Testis (tissue), 2 donors: ENCODE data around the gene TRPM3.

Source experiments
- POLR2A ChIP-seq: fragments of 450-650 bp; IDR thresholded peaks from one replicate; pipeline ENCODE4 v1.6.1; 2017; ENCODE audit warnings: antibody characterized with exemption, mild to moderate bottlenecking, moderate library complexity
- TF ChIP-seq, protein P1 (sequence below), 3 experiments: fragments of 450-650 bp in 2 of 3; fragments of 200-600 bp in 1 of 3; sonication (generic) in 1 of 3; IDR thresholded peaks; one replicate each; pipeline ENCODE4 v1.5.1; 2016 to 2019; ENCODE audit warnings: antibody characterized with exemption in 3 of 3, mild to moderate bottlenecking in 2 of 3, moderate library complexity in 1 of 3

DNA sequence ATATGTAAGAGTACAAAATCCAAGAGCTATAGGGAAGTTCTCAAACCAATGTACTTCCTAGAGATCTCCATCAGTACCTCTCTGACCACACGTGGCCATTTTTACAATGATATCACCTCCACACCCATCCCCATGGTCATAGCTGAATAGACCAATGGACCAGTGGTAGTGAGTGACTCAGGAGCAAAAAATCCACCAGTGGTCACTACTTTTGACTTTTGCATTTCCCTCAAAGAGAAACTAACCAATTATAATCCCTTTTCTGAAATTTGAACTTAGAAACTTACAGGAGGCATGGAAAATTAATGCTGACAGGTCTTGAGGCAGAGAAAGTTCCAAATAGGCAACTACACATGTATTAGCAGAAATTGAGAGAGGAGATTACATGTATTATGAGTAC, 238.4 kb downstream of the TRPM3 start:
- no peak for TF ChIP-seq POLR2A
- TF ChIP-seq, protein P1, sequence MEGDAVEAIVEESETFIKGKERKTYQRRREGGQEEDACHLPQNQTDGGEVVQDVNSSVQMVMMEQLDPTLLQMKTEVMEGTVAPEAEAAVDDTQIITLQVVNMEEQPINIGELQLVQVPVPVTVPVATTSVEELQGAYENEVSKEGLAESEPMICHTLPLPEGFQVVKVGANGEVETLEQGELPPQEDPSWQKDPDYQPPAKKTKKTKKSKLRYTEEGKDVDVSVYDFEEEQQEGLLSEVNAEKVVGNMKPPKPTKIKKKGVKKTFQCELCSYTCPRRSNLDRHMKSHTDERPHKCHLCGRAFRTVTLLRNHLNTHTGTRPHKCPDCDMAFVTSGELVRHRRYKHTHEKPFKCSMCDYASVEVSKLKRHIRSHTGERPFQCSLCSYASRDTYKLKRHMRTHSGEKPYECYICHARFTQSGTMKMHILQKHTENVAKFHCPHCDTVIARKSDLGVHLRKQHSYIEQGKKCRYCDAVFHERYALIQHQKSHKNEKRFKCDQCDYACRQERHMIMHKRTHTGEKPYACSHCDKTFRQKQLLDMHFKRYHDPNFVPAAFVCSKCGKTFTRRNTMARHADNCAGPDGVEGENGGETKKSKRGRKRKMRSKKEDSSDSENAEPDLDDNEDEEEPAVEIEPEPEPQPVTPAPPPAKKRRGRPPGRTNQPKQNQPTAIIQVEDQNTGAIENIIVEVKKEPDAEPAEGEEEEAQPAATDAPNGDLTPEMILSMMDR (IDR thresholded peaks at IDR 0.05): no peak
